Ovary (tissue), 3 donors: Measurements from ENCODE around the gene ADCY1.

ENCODE experiments used
- EP300 ChIP-seq: sonication (generic); formaldehyde crosslinking; IDR thresholded peaks from one replicate; pipeline ENCODE4 v1.6.1; 2017; ENCODE audit warnings: antibody characterized with exemption
- POLR2A ChIP-seq: fragments of 450-650 bp; IDR thresholded peaks from one replicate; pipeline ENCODE4 v1.6.1; 2017; ENCODE audit warnings: antibody characterized with exemption, mild to moderate bottlenecking, moderate library complexity
- TF ChIP-seq, protein P1 (sequence below), 3 donors: fragments of 450-650 bp in 2 of 3; fragments of 200-600 bp in 1 of 3; IDR thresholded peaks; one replicate each; pipeline versions ENCODE4 v1.5.1 to v1.8.0; 2016 to 2022; ENCODE audit warnings: antibody characterized with exemption in 3 of 3, mild to moderate bottlenecking in 1 of 3
- donor health status: DM: no; HTN: no; CAD: no.

DNA sequence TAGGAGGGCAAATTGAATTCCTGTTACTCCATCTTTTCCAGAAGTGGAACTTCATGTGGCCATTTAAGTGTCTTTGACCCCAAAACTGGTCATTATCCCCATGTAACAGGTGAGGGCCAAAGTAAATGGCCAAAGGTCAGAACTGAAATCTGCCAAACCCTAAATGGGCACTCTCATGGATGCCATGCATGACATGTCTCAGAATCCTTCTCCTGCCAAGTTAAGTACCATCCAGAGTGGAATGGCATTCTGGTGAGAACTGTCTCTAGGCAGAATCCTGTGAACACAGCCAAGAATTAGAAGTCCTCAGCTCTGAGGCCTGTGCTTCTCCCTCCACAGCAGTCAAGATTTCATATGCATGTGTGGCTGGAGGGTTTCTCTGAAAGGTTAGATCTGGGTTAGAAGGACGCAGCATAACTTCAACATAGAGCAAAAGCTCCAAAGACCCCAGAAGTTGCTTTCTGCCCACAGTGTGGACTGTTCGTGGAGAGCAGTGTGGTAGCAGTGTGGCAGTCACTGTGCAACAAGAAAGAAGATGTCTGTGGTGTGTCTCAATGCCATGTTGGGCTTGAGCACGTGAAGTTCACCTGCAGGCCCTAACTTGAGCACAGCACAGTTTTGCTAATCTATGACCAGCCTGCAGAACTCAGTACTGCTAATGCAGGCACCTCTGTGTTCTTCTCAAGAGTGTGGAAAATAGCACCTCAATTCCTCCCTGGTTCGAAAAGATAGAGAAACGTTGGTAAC is 121.3 kb downstream of the ADCY1 start:
- TF ChIP-seq, protein P1, sequence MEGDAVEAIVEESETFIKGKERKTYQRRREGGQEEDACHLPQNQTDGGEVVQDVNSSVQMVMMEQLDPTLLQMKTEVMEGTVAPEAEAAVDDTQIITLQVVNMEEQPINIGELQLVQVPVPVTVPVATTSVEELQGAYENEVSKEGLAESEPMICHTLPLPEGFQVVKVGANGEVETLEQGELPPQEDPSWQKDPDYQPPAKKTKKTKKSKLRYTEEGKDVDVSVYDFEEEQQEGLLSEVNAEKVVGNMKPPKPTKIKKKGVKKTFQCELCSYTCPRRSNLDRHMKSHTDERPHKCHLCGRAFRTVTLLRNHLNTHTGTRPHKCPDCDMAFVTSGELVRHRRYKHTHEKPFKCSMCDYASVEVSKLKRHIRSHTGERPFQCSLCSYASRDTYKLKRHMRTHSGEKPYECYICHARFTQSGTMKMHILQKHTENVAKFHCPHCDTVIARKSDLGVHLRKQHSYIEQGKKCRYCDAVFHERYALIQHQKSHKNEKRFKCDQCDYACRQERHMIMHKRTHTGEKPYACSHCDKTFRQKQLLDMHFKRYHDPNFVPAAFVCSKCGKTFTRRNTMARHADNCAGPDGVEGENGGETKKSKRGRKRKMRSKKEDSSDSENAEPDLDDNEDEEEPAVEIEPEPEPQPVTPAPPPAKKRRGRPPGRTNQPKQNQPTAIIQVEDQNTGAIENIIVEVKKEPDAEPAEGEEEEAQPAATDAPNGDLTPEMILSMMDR (IDR thresholded peaks at IDR 0.05): no peak
- no peak for TF ChIP-seq EP300
- no peak for TF ChIP-seq POLR2A
